Peyer's patch (tissue), 4 donors: Measurements from ENCODE around the gene PCDHGA5.

Source experiments
- POLR2A ChIP-seq, 2 donors: fragments of 450-650 bp; IDR thresholded peaks; one replicate each; pipeline ENCODE4 v1.5.1; 2017; ENCODE audit warnings: antibody characterized with exemption in 2 of 2, mild to moderate bottlenecking in 2 of 2, moderate library complexity in 2 of 2
- TF ChIP-seq, protein P1 (sequence below), 6 experiments: fragments of 450-650 bp in 4 of 6; fragments of 200-600 bp in 2 of 6; sonication (generic) in 1 of 6; IDR thresholded peaks; one replicate each; pipeline ENCODE4 v1.5.1; 2017 to 2019; ENCODE audit warnings: antibody characterized with exemption in 6 of 6, mild to moderate bottlenecking in 3 of 6, moderate library complexity in 1 of 6

DNA sequence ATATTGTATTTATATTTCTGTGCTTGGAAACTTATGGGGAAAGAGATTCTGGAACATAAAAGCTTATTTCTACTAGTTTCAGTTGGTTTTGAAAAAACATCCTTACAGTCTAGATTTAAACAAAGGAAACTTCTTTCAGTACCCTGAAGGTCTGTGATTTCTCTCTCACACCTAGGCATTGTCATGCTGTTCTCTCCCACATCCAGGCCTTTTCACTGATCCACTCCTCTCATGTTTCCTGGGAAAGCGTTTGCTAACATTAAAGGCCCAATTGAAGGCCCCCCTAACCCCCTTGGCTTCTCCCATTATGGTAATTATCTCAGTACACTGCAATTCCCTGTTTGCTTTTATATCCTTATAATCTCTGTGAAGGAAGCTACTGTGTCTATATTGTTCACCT is 21.2 kb upstream of the PCDHGA5 start:
- no peak for TF ChIP-seq POLR2A (IDR thresholded peaks at IDR 0.05)
- TF ChIP-seq, protein P1, sequence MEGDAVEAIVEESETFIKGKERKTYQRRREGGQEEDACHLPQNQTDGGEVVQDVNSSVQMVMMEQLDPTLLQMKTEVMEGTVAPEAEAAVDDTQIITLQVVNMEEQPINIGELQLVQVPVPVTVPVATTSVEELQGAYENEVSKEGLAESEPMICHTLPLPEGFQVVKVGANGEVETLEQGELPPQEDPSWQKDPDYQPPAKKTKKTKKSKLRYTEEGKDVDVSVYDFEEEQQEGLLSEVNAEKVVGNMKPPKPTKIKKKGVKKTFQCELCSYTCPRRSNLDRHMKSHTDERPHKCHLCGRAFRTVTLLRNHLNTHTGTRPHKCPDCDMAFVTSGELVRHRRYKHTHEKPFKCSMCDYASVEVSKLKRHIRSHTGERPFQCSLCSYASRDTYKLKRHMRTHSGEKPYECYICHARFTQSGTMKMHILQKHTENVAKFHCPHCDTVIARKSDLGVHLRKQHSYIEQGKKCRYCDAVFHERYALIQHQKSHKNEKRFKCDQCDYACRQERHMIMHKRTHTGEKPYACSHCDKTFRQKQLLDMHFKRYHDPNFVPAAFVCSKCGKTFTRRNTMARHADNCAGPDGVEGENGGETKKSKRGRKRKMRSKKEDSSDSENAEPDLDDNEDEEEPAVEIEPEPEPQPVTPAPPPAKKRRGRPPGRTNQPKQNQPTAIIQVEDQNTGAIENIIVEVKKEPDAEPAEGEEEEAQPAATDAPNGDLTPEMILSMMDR (IDR thresholded peaks at IDR 0.05): no peak
